HepG2 (cell line): ENCODE measurements around the gene IL24. TPM values are rescaled to one million over a fixed set of nuclear protein-coding genes. Genes with fewer than 3 reads are reported as not detected.

ENCODE experiments used
- ARNTL ChIP-seq: sonication (generic); formaldehyde crosslinking; IDR thresholded peaks from 2 replicates; pipeline ENCODE4 v1.4.0; 2020; ENCODE audit warnings: mild to moderate bottlenecking, missing genetic modification reagents
- ELF3 ChIP-seq: IDR thresholded peaks from 2 replicates; pipeline ENCODE4 v1.6.1; 2016; ENCODE audit warnings: missing genetic modification reagents, missing compliant biosample characterization
- FOXA1 ChIP-seq, 2 experiments: fragments of 450-650 bp in 1 of 2; sonication (generic) in 1 of 2; formaldehyde crosslinking in 1 of 2; IDR thresholded peaks; 2 replicates each; pipeline versions ENCODE4 v1.4.0 to v1.6.1; 2016 to 2020; ENCODE audit warnings: missing genetic modification reagents in 1 of 2
- HES4 ChIP-seq: sonication (generic); formaldehyde crosslinking; IDR thresholded peaks from 2 replicates; pipeline ENCODE4 v1.9.0; 2021; ENCODE audit warnings: mild to moderate bottlenecking, missing genetic modification reagents, borderline replicate concordance
- KLF13 ChIP-seq: sonication (generic); formaldehyde crosslinking; IDR thresholded peaks from 2 replicates; pipeline ENCODE4 v1.4.0; 2020; ENCODE audit warnings: mild to moderate bottlenecking, missing genetic modification reagents
- NFIC ChIP-seq: IDR thresholded peaks from 2 replicates; pipeline ENCODE4 v1.6.1; 2012; ENCODE audit warnings: mild to moderate bottlenecking, low read length, inconsistent platforms
- NFRKB ChIP-seq: fragments of 450-650 bp; IDR thresholded peaks from 2 replicates; pipeline ENCODE4 v1.6.1; 2017
- NPAS2 ChIP-seq: sonication (generic); formaldehyde crosslinking; IDR thresholded peaks from 2 replicates; pipeline ENCODE4 v1.8.0; 2022; ENCODE audit warnings: mild to moderate bottlenecking, missing genetic modification reagents, borderline replicate concordance
- PATZ1 ChIP-seq: sonication (generic); formaldehyde crosslinking; IDR thresholded peaks from 2 replicates; pipeline ENCODE4 v1.4.0; 2020; ENCODE audit warnings: missing genetic modification reagents
- PAXIP1 ChIP-seq: sonication (generic); formaldehyde crosslinking; conservative IDR thresholded peaks from 2 replicates; pipeline ENCODE4 v1.4.0; 2020; ENCODE audit warnings: mild to moderate bottlenecking, missing genetic modification reagents, moderate library complexity
- TERF1 ChIP-seq: sonication (generic); formaldehyde crosslinking; IDR thresholded peaks from 2 replicates; pipeline ENCODE4 v1.8.0; 2022; ENCODE audit warnings: mild to moderate bottlenecking, missing genetic modification reagents, moderate library complexity
- THAP8 ChIP-seq: sonication (generic); formaldehyde crosslinking; IDR thresholded peaks from 2 replicates; pipeline ENCODE4 v1.5.1; 2020; ENCODE audit warnings: missing genetic modification reagents, mild to moderate bottlenecking, borderline replicate concordance
- YEATS2 ChIP-seq: sonication (generic); formaldehyde crosslinking; IDR thresholded peaks from 2 replicates; pipeline ENCODE4 v1.4.0; 2020; ENCODE audit warnings: missing genetic modification reagents, borderline replicate concordance
- ZBTB38 ChIP-seq: sonication (generic); formaldehyde crosslinking; IDR thresholded peaks from 2 replicates; pipeline ENCODE4 v1.5.1; 2020; ENCODE audit warnings: mild to moderate bottlenecking, missing genetic modification reagents
- ZNF264 ChIP-seq: sonication (generic); formaldehyde crosslinking; IDR thresholded peaks from 2 replicates; pipeline ENCODE4 v1.4.0; 2020; ENCODE audit warnings: missing genetic modification reagents
- ZNF484 ChIP-seq: sonication (generic); formaldehyde crosslinking; IDR thresholded peaks from 2 replicates; pipeline ENCODE4 v1.5.1; 2020; ENCODE audit warnings: mild to moderate bottlenecking, low read depth, missing genetic modification reagents, borderline replicate concordance
- ZNF652 ChIP-seq: IDR thresholded peaks from 2 replicates; pipeline ENCODE4 v1.6.1; 2016; ENCODE audit warnings: low read depth, borderline replicate concordance
- ZNF737 ChIP-seq: sonication (generic); formaldehyde crosslinking; IDR thresholded peaks from 2 replicates; pipeline ENCODE4 v1.5.0; 2020; ENCODE audit warnings: missing genetic modification reagents, mild to moderate bottlenecking, borderline replicate concordance
- ZSCAN5A ChIP-seq: sonication (generic); formaldehyde crosslinking; IDR thresholded peaks from 2 replicates; pipeline ENCODE4 v1.8.0; 2022; ENCODE audit warnings: mild to moderate bottlenecking, missing genetic modification reagents, borderline replicate concordance
- polyA plus RNA-seq, 8 experiments: library from polyadenylated mRNA; depleted of rRNA in 3 of 8; stranded (reverse) in 7 of 8; unstranded in 1 of 8; fragments of >200 nt; fragmentation: Illumina TruSeq in 4 of 8; extraction: Trizol in 4 of 8; gene quantifications; 2 replicates each; pipeline versions ENCODE4 v1.2.1 to v1.2.3, GENCODE V29; 2011 to 2016; ENCODE audit warnings: low read depth in 4 of 8, missing spikeins in 1 of 8, mixed read lengths in 1 of 8; ENCODE audit not compliant: insufficient read depth in 1 of 8
- total RNA-seq, 5 experiments: library from RNA; depleted of rRNA; stranded (reverse); fragments of >200 nt; fragmentation: Illumina TruSeq; extraction: Trizol; gene quantifications; 2 replicates each; pipeline ENCODE4 v1.2.3, GENCODE V29; 2016; ENCODE audit warnings: low read depth in 1 of 5

IL24 gene
- total and polyA plus RNA-seq, 2 of the 13 experiments (the other 11 are each of a cell fraction or from before 2014, with no cell fraction given): not detected

- 0 out of 2 replicates have a peak, but pooled peaks have one; percentile 32 for TF ChIP-seq PATZ1 (CRISPR knock-in tag)
- peak; percentile 37; the same call in 1 of the 2 replicates for TF ChIP-seq ELF3 (CRISPR knock-in tag)
- TF ChIP-seq ZNF264 (CRISPR knock-in tag): no peak
- TF ChIP-seq THAP8 (CRISPR knock-in tag): no peak
- no peak for TF ChIP-seq YEATS2 (CRISPR knock-in tag)
- TF ChIP-seq ZNF652 (CRISPR knock-in tag): peak; percentile 20; the same call in 1 of the 2 replicates
- no peak for TF ChIP-seq ZSCAN5A (CRISPR knock-in tag)
- TF ChIP-seq ZNF737 (CRISPR knock-in tag): no peak
- TF ChIP-seq KLF13: no peak
- TF ChIP-seq HES4 (CRISPR knock-in tag): no peak
- TF ChIP-seq ARNTL: no peak
- no peak for TF ChIP-seq ZBTB38 (CRISPR knock-in tag)
- TF ChIP-seq NFRKB: no peak
- no peak for TF ChIP-seq NPAS2
- TF ChIP-seq TERF1: no peak
- TF ChIP-seq ZNF484 (CRISPR knock-in tag): no peak
- TF ChIP-seq PAXIP1 (CRISPR knock-in tag): no peak
- no peak for TF ChIP-seq NFIC
- TF ChIP-seq FOXA1 (IDR thresholded peaks at IDR 0.05): no peak
- TF ChIP-seq FOXA1 (CRISPR knock-in tag; IDR thresholded peaks at IDR 0.05): no peak
Measured at GRCh38 chr1:206935491-206936067, 38.3 kb downstream of the IL24 start (continued).
